Testis (tissue), 5 donors: Measurements from ENCODE around the gene PRPH. TPM values are rescaled to one million over a fixed set of nuclear protein-coding genes. Genes with fewer than 3 reads are reported as not detected.
"Not testable (repeated sequence)": the region's sequence is repeated elsewhere in the genome, so short reads cannot be mapped to it uniquely, and the experiment has no call there.

Experiments used
- DNase-seq: peaks from one replicate; pipeline ENCODE4 v3.0.0-alpha.2; 2019
- H3K27ac ChIP-seq, 2 donors: fragments of 200-600 bp; sonication (generic); one replicate each; pipeline ENCODE4 v1.5.1; 2019
- H3K27me3 ChIP-seq: fragments of 200-600 bp; sonication (generic); one replicate; pipeline ENCODE4 v1.5.1; 2019
- H3K36me3 ChIP-seq: fragments of 200-600 bp; sonication (generic); one replicate; pipeline ENCODE4 v1.5.1; 2017; ENCODE audit warnings: low read depth; ENCODE audit errors: missing control alignments
- H3K4me1 ChIP-seq: fragments of 200-600 bp; sonication (generic); one replicate; pipeline ENCODE4 v1.5.1; 2019
- H3K4me3 ChIP-seq, 2 donors: fragments of 200-600 bp; sonication (generic); one replicate each; pipeline ENCODE4 v1.5.1; 2017 to 2019
- H3K9me3 ChIP-seq: fragments of 200-600 bp; sonication (generic); one replicate; pipeline ENCODE4 v1.5.1; 2017
- POLR2A ChIP-seq: fragments of 450-650 bp; IDR thresholded peaks from one replicate; pipeline ENCODE4 v1.6.1; 2017; ENCODE audit warnings: antibody characterized with exemption, mild to moderate bottlenecking, moderate library complexity
- WGBS, 2 donors: methylation state at CpG; one replicate each; pipeline ENCODE4 v1.1.5; 2018; 5-methylcytosine and 5-hydroxymethylcytosine counted together
- intact Hi-C: fragments of 100-400 bp; cut with DNase I; formaldehyde crosslinking; loops from one replicate; pipeline ENCODE4 v1.15.1; 2023; ENCODE audit warnings: low total_unique reads
- long read RNA-seq, 2 donors: transcript quantifications; one replicate each; lab custom pipeline, GENCODE V29; 2026
- polyA plus RNA-seq: library from polyadenylated mRNA; stranded (reverse); fragments of 350-450 nt; fragmentation: Illumina TruSeq; extraction: RNeasy Lipid Tissue Mini Kit (QIAGEN cat#74804); gene quantifications from one replicate; pipeline ENCODE4 v1.2.3, GENCODE V29; 2014; ENCODE audit warnings: low read depth, low replicate concordance; ENCODE audit not compliant: insufficient read depth
- total RNA-seq, 2 donors: library from RNA; depleted of rRNA; stranded (reverse); fragments of >200 nt; gene quantifications; one replicate each; pipeline ENCODE4 v1.2.3, GENCODE V29; 2016
- TF ChIP-seq, protein P1 (sequence below), 3 experiments: fragments of 450-650 bp in 2 of 3; fragments of 200-600 bp in 1 of 3; sonication (generic) in 1 of 3; IDR thresholded peaks; one replicate each; pipeline ENCODE4 v1.5.1; 2016 to 2019; ENCODE audit warnings: antibody characterized with exemption in 3 of 3, mild to moderate bottlenecking in 2 of 3, moderate library complexity in 1 of 3

PRPH gene
- total RNA-seq (10 to 100 TPM; 36.5 to 50.0 TPM), polyA plus RNA-seq (112 TPM)
- long read RNA-seq, donor 1: 0 reads
- long read RNA-seq, donor 2, partial matches to known transcripts: 0 of 1 reads
- long read RNA-seq, donor 2, other reads (novel, unspliced or antisense): 0 of 1 reads

DNA sequence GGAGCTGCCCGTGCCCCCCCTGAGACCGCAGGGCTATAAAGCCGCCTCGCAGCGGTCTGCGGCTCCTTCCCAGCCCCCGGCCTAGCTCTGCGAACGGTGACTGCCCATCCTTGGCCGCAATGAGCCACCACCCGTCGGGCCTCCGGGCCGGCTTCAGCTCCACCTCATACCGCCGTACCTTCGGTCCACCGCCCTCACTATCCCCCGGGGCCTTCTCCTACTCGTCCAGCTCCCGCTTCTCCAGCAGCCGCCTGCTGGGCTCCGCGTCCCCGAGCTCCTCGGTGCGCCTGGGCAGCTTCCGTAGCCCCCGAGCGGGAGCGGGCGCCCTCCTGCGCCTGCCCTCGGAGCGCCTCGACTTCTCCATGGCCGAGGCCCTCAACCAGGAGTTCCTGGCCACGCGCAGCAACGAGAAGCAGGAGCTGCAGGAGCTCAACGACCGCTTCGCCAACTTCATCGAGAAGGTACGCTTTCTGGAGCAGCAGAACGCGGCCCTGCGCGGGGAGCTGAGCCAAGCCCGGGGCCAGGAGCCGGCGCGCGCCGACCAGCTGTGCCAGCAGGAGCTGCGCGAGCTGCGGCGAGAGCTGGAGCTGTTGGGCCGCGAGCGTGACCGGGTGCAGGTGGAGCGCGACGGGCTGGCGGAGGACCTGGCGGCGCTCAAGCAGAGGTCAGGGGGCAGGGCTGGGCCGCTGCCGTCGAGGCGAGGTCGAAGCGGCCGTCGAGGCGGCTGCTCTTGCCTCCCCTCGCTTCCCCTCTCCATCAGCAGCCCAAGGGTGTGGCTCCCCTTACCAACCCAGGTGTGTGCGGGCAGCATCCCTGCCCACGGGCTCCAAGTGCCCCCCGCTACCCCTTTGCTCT is at the start of gene PRPH:
Gene PRPH (plus strand): TSS at position 66 of the 855 bp plus-strand sequence. CDS start 54 bp downstream, at position 120.
- H3K36me3 ChIP-seq: no peaks in the 10 kb centered on the region
- peak; percentile 17 for DNase-seq
- H3K4me3 ChIP-seq: peak within 1 kb of the TSS; percentile 20 to 38
- no peak within 1 kb of the TSS for H3K27ac ChIP-seq
- WGBS, 2 donors: 7 to 22% methylated on average over 33 to 73 of the region's 82 CpGs
- no peak for TF ChIP-seq POLR2A
- TF ChIP-seq, protein P1, sequence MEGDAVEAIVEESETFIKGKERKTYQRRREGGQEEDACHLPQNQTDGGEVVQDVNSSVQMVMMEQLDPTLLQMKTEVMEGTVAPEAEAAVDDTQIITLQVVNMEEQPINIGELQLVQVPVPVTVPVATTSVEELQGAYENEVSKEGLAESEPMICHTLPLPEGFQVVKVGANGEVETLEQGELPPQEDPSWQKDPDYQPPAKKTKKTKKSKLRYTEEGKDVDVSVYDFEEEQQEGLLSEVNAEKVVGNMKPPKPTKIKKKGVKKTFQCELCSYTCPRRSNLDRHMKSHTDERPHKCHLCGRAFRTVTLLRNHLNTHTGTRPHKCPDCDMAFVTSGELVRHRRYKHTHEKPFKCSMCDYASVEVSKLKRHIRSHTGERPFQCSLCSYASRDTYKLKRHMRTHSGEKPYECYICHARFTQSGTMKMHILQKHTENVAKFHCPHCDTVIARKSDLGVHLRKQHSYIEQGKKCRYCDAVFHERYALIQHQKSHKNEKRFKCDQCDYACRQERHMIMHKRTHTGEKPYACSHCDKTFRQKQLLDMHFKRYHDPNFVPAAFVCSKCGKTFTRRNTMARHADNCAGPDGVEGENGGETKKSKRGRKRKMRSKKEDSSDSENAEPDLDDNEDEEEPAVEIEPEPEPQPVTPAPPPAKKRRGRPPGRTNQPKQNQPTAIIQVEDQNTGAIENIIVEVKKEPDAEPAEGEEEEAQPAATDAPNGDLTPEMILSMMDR (IDR thresholded peaks at IDR 0.05): no peak
- peaks cover 20% of the 10 kb centered on the region for H3K4me1 ChIP-seq
- intact Hi-C loops: no loop called here
- H3K27me3 ChIP-seq: no peaks in the 10 kb centered on the region
- no peaks in the 10 kb centered on the region for H3K9me3 ChIP-seq

DNA sequence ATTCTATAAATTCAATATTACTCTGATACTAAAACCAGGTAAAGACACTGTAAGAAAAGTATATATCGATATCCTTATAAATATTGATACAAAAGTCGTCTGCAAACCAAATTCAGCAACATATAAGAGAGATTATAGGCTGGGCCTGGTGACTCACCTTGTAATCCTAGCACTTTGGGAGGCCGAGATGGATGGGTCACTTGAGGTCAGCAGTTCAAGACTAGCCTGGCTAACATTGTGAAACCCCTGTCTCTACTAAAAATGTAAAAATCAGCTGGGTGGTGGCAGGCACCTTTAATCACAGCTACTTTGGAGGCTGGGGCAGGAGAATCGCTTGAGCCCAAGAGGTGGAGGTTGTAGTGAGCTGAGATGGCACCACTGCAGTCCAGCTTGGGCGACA is 43.6 kb upstream of the PRPH start:
- TF ChIP-seq, protein P1 (IDR thresholded peaks at IDR 0.05): no peak
- TF ChIP-seq POLR2A: no peak
- Histone ChIP-seq H3K9me3 (no peaks in the 10 kb centered on the region), H3K27me3 (no peaks in the 10 kb centered on the region), H3K36me3 (no peaks in the 10 kb centered on the region), H3K4me3 (no peak overlapping the region), H3K27ac (no peak overlapping the region), H3K4me1 (peaks cover 15% of the 10 kb centered on the region)
- 89 to 92% methylated on average over 5 of the region's 5 CpGs for WGBS, 2 donors
- intact Hi-C loops: no loop called here
- no peak for DNase-seq

DNA sequence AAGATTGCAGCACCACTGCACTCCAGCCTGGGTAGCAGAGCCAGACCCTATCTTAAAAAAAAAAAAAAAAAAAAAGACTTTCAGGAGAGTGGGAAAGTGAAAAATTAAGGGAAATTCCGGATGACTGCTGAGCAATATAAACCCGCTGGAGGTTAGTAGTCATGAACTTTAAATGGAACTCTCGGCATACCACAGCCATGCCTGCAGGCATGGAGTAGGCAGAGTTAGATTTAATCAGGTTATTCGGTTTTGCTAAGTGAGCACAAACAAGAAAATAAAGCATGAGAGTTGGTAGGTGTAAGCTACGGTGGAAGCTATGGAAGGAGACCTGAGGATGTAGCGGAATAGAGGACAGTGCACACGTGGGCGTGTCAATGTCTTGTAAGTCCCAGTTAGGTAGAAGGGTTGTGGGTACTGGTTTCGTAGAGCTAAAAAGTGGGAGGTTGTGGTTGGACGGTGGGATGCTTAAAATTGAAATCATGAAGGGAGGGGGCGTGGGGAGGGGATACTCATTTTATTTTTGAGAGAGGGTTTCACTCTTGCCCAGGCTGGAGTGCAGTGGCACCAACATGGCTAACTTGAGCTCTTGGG is 41.8 kb upstream of the PRPH start:
- no peaks in the 10 kb centered on the region for H3K27me3 ChIP-seq
- no peaks in the 10 kb centered on the region for H3K9me3 ChIP-seq
- TF ChIP-seq, protein P1 (IDR thresholded peaks at IDR 0.05): no peak
- no peak for TF ChIP-seq POLR2A
- no peaks in the 10 kb centered on the region for H3K36me3 ChIP-seq
- intact Hi-C loops: no loop called here
- H3K27ac ChIP-seq: no peak overlapping the region
- peaks cover 27% of the 10 kb centered on the region for H3K4me1 ChIP-seq
- DNase-seq: no peak
- no peak overlapping the region for H3K4me3 ChIP-seq
- 87 to 92% methylated on average over 11 of the region's 11 CpGs for WGBS, 2 donors

DNA sequence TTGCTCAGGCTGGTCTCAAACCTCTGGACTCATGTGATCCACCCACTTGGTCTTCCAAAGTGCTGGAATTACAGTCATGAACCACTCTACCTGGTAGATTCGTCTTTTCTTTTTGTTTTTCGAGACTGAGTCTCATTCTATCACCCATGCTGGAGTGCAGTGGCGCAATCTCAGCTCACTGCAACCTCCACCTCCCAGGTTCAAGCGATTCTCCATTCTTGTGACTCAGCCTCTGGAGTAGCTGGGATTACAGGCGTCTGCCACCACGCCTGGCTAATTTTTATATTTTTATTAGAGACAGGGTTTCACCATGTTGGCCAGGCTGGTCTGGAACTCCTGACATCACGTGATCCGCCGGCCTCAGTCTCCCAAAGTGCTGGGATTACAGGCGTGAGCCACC is 39.5 kb upstream of the PRPH start:
- H3K4me3 ChIP-seq, H3K27me3 ChIP-seq, intact Hi-C loops, DNase-seq, H3K9me3 ChIP-seq, H3K36me3 ChIP-seq: not testable (repeated sequence)
- Histone ChIP-seq H3K27ac (peak overlapping the region; percentile 80 to 84), H3K4me1 (peaks cover 32% of the 10 kb centered on the region)
- WGBS, 2 donors: 52 to 76% methylated on average over 9 to 10 of the region's 10 CpGs

DNA sequence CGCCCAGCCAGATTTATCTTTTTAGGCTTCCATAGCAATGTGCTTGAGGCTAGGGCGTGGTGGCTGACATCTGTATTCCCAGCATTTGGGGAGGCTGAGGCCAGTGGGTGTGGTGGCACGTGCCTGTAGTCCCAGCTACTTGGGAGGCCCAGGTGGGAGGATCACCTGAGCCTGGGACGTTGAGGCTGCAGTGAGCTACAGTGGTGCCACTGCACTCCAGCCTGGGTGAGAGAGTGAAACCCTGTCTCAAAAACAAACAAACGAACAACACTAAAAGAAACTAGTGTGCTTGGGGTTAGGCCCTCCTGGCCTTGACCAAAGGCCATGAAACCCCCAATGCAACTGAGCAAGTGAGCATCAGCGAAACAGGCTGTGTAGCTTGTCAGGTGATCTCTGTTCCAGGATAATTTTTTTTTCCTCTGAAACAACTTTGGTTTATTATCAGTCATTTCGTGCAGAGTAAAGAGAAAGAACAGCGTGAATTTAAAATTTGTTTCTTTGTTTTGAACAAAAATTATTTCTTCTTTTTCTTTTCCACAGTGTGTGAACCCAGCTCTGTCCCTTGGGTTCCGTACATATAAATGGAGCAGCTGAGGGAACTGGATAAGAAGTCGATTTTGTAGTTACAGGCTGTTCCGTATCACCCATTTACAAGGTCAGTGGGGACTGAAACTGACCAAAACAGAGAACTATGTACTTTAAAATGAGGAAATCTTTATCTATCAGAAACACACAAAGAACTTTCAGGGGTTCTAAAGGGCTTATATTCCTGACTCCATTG is 38.9 kb upstream of the PRPH start:
- WGBS, 2 donors: 34 to 52% methylated on average over 9 to 11 of the region's 11 CpGs
- H3K9me3 ChIP-seq: no peaks in the 10 kb centered on the region
- DNase-seq: peak; percentile 46
- H3K4me1 ChIP-seq: peaks cover 37% of the 10 kb centered on the region
- H3K4me3 ChIP-seq: no peak overlapping the region
- intact Hi-C loops: no loop called here
- no peaks in the 10 kb centered on the region for H3K27me3 ChIP-seq
- TF ChIP-seq, protein P1 (IDR thresholded peaks at IDR 0.05): no peak
- no peak for TF ChIP-seq POLR2A
- H3K27ac ChIP-seq: peak overlapping the region; percentile 80 to 84
- no peaks in the 10 kb centered on the region for H3K36me3 ChIP-seq

DNA sequence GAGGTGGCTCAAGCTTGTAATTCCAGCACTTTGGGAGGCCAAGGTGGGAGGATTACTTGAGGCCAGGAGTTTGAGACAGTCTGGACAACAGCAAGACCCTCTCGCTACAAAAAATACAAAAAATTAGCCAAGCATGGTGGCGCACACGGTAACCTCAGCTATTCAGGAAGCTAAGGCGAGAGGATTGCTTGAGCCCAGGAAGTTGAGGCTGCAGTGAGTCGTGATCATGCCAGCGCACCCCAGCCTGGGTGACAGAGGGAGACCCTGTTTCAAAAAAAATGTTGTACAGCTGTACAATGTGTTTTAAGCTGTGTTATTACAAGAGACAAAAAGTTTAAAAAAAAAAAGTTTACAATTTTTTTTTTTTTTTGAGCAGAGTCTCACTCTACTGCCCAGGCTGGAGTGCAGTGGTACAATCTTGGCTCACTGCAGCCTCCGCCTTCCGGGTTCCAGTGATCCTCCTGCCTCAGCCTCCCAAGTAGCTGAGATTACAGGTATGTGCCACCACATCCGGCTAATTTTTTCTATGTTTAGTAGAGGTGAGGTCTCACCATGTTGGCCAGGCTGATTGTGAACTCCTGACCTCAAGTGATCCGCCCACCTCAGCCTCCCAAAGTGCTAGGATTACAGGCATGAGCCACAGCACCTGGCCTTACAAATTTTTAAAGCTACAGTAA is 37.3 kb upstream of the PRPH start:
- peaks cover 38% of the 10 kb centered on the region for H3K4me1 ChIP-seq
- H3K27ac ChIP-seq: peak overlapping the region; percentile 80 to 84
- 80 to 84% methylated on average over 10 of the region's 10 CpGs for WGBS, 2 donors
- H3K27me3 ChIP-seq, intact Hi-C loops, H3K36me3 ChIP-seq, DNase-seq, H3K9me3 ChIP-seq, H3K4me3 ChIP-seq: not testable (repeated sequence)
